Stimulated activated CD4-positive, alpha-beta T cell treated with anti-CD3 and anti-CD28 coated beads, Interleukin-15, amount 100 ng/mL, for 48 hours (primary cell): ENCODE measurements around the gene PLEK.
"Not testable (repeated sequence)": the region's sequence is repeated elsewhere in the genome, so short reads cannot be mapped to it uniquely, and the experiment has no call there.

ENCODE experiments used
- DNase-seq, 2 donors: peaks; one replicate each; pipeline ENCODE4 v3.0.0-alpha.2; 2020; ENCODE audit warnings: low read depth in 2 of 2

Gene PLEK

DNA sequence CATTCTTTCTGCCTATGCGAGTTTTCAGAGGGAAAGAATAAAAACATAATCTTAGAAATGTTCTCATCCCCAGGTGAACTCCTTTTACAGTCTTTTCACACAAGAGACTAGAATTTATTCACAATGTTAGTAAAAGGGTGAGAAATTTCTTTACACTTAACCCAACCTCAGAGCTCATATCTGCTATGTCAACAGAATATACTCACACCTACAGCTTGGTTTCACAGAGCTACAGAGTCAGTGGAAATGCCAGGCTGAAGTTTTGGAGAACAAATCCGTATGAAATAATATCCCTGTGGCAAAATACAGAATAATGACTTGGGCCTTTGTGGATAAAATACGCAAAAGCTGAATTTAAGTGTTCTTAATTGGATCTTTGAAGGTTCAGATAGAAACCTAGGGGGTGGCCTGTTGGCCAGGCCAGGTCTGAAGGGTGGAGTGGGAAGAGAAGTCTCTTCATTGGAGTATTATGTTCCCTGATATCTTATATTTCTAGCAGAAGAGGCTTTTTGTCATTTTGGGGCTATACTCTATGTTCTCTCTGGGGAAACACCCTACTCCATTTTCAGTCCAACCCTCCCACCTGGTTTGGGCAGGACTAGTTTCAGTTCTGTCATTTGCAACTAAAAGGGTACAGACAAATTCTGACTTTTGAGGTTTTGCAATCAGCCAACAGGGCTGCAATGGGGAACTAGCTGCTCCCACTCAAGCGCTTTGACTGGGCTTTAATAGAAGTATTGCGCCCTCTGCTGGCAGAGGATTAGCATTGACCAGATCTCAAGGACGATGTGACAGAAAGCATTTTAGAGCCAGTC lies 76.3 kb downstream of the PLEK start:
- DNase-seq, result peak; percentile 78 to 80

DNA sequence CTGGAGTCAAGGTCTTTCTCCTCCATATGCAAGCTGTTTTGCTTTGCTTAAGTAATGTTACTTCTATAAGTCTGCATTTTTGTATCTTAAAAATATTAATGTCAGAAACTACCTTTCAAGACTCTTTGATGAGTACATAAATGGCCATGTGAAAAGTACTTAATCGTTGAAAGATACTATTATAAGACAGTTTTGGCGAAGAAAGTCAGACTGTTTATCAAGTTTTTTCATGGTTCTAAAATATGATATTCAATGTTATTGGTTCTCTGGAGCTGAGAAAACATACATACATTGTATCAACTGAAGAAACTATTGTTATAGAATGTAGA lies 76.9 kb downstream of the PLEK start:
- no peak for DNase-seq

GRCh38 chr2:68446425-68446824 lies 81.3 kb downstream of the PLEK start:
- DNase-seq, result not testable (repeated sequence)
